Prostate gland (tissue), 2 donors: Measurements from ENCODE around the gene SLC25A27. TPM values are rescaled to one million over a fixed set of nuclear protein-coding genes. Genes with fewer than 3 reads are reported as not detected.
A peak's percentile ranks its signal among the peaks of the same experiment; 100 is the strongest.

Experiments
- DNase-seq: peaks from one replicate; pipeline ENCODE4 v3.0.0-alpha.2; 2019; ENCODE audit warnings: low spot score
- H3K27ac ChIP-seq, 2 donors: fragments of 200-600 bp; sonication (generic); 2 replicates each; pipeline ENCODE4 v1.5.1; 2017 to 2019
- H3K27me3 ChIP-seq: fragments of 200-600 bp; sonication (generic); replicated peaks from 2 replicates; pipeline ENCODE4 v1.5.1; 2019; ENCODE audit not compliant: insufficient read depth
- H3K36me3 ChIP-seq, 2 donors: fragments of 200-600 bp; sonication (generic); 1 replicate in 1 of 2; 2 replicates in 1 of 2; pipeline versions ENCODE4 v1.5.1 to v1.8.1; 2017 to 2019
- H3K4me1 ChIP-seq: fragments of 200-600 bp; sonication (generic); replicated peaks from 2 replicates; pipeline ENCODE4 v1.5.1; 2019
- H3K4me3 ChIP-seq, 2 donors: fragments of 200-600 bp; sonication (generic); 2 replicates each; pipeline ENCODE4 v1.5.1; 2017 to 2019
- H3K9me3 ChIP-seq: fragments of 200-600 bp; sonication (generic); 2 replicates; pipeline ENCODE4 v1.5.1; 2017
- POLR2A ChIP-seq: fragments of 450-650 bp; IDR thresholded peaks from one replicate; pipeline ENCODE4 v1.6.1; 2016; ENCODE audit warnings: antibody characterized with exemption, mild to moderate bottlenecking
- POLR2AphosphoS5 ChIP-seq: sonication (generic); formaldehyde crosslinking; IDR thresholded peaks from one replicate; pipeline ENCODE4 v1.6.1; 2017; ENCODE audit warnings: antibody characterized with exemption
- WGBS: methylation state at CpG from one replicate; pipeline ENCODE4 v1.1.5; 2018; 5-methylcytosine and 5-hydroxymethylcytosine counted together
- intact Hi-C: fragments of 100-400 bp; cut with DNase I; formaldehyde crosslinking; loops from one replicate; pipeline ENCODE4 v1.14.2; 2022
- total RNA-seq, 2 donors: library from RNA; depleted of rRNA; stranded (reverse); fragments of >200 nt; gene quantifications; one replicate each; pipeline ENCODE4 v1.1.0, GENCODE V29; 2016
- TF ChIP-seq, protein P1 (sequence below), 4 experiments: fragments of 200-600 bp in 2 of 4; fragments of 450-650 bp in 2 of 4; sonication (generic) in 2 of 4; IDR thresholded peaks; 1 replicate in 3 of 4; 2 replicates in 1 of 4; pipeline ENCODE4 v1.5.1; 2016 to 2019; ENCODE audit warnings: antibody characterized with exemption in 4 of 4, mild to moderate bottlenecking in 2 of 4, moderate library complexity in 2 of 4

The SLC25A27 gene
- total RNA-seq, 2 donors from 2014 or later, result 33.7 to 43.7 TPM

DNA sequence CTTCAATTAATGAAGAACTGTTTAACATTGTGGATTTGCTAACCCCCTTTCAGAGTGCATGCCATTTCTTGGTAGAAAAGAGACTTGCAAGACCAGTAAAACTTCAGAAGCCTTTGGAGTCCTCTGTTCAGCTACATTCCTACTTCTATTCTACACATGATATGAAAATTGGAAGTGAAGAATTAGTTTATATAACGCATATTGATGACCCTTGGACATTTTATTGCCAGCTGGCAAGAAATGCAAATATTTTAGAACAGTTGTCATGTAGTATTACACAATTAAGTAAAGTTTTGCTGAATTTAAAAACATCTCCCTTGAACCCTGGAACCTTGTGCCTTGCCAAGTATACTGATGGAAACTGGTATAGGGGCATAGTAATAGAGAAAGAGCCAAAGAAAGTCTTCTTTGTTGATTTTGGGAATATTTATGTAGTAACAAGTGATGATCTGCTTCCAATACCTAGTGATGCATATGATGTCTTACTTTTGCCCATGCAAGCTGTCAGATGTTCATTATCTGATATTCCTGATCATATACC lies 38.2 kb downstream of the SLC25A27 start:
- H3K36me3 ChIP-seq, result no peaks in the 10 kb centered on the region
- no peaks in the 10 kb centered on the region for H3K9me3 ChIP-seq
- H3K4me3 ChIP-seq, result no peak overlapping the region
- DNase-seq, result no peak
- no peaks in the 10 kb centered on the region for H3K4me1 ChIP-seq
- 70% methylated on average over 1 of the region's 1 CpG for WGBS
- no peaks in the 10 kb centered on the region for H3K27me3 ChIP-seq
- no peak overlapping the region for H3K27ac ChIP-seq
- no peak for TF ChIP-seq POLR2A
- TF ChIP-seq, protein P1, sequence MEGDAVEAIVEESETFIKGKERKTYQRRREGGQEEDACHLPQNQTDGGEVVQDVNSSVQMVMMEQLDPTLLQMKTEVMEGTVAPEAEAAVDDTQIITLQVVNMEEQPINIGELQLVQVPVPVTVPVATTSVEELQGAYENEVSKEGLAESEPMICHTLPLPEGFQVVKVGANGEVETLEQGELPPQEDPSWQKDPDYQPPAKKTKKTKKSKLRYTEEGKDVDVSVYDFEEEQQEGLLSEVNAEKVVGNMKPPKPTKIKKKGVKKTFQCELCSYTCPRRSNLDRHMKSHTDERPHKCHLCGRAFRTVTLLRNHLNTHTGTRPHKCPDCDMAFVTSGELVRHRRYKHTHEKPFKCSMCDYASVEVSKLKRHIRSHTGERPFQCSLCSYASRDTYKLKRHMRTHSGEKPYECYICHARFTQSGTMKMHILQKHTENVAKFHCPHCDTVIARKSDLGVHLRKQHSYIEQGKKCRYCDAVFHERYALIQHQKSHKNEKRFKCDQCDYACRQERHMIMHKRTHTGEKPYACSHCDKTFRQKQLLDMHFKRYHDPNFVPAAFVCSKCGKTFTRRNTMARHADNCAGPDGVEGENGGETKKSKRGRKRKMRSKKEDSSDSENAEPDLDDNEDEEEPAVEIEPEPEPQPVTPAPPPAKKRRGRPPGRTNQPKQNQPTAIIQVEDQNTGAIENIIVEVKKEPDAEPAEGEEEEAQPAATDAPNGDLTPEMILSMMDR (IDR thresholded peaks at IDR 0.05), result no peak
- no peak for TF ChIP-seq POLR2AphosphoS5
- intact Hi-C loops, result no loop called here

DNA sequence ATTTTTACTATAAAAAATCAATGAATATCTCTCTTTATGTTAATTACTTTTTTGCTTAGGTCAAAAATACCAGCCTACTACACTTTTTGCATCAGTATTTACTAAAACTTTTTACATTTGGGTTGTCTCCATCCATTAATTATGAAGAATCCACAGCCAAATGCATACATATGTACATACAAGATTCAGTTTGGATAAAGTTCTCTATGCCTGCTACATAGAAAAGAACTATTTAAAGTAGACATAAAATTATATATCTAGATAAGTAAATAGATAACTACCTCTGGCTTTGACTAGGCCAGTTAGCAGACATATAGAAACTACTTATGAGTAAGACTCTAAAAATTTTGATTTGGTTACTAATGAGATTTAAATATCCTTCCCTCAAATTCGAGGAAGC lies 47.2 kb downstream of the SLC25A27 start:
- no peak for DNase-seq
- no peak overlapping the region for H3K4me3 ChIP-seq
- H3K27ac ChIP-seq, result no peak overlapping the region
- no peaks in the 10 kb centered on the region for H3K4me1 ChIP-seq
- TF ChIP-seq POLR2A, result no peak
- no peak for TF ChIP-seq POLR2AphosphoS5
- TF ChIP-seq, protein P1 (IDR thresholded peaks at IDR 0.05), result no peak
- H3K27me3 ChIP-seq, result no peaks in the 10 kb centered on the region
- intact Hi-C loops, result no loop called here
- 67% methylated on average over 1 of the region's 1 CpG for WGBS
- H3K9me3 ChIP-seq, result no peaks in the 10 kb centered on the region
- H3K36me3 ChIP-seq, result no peaks in the 10 kb centered on the region

DNA sequence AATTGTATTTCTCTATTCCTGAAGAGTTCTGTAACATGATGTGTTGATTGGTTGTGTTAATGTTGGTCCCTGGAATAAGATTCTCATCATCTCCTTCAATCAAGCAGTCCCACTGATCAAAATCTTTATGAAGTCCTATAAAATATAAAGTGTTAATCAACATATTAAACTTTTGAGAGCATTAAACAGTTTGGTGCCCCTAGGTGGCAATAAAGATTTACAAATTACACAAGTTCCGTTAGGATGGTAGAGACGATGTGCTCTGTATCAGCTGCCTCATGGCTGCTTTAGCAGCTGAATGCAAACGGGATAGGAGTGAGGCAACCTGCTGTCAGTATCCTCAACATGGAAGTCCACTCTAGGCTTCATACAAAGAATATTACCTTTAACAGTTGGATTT lies 51.8 kb downstream of the SLC25A27 start:
- Histone ChIP-seq H3K9me3 (no peaks in the 10 kb centered on the region), H3K36me3 (no peaks in the 10 kb centered on the region), H3K4me1 (no peaks in the 10 kb centered on the region), H3K4me3 (no peak overlapping the region), H3K27me3 (no peaks in the 10 kb centered on the region), H3K27ac (no peak overlapping the region)
- no peak for DNase-seq
- TF ChIP-seq POLR2A (no peak), POLR2AphosphoS5 (no peak)
- TF ChIP-seq, protein P1 (IDR thresholded peaks at IDR 0.05), result peak in 3 of 4 experiments; percentile 19 to 52 (median 43)
- intact Hi-C loops, result no loop called here
- WGBS, result 6% methylated on average over 3 of the region's 3 CpGs

DNA sequence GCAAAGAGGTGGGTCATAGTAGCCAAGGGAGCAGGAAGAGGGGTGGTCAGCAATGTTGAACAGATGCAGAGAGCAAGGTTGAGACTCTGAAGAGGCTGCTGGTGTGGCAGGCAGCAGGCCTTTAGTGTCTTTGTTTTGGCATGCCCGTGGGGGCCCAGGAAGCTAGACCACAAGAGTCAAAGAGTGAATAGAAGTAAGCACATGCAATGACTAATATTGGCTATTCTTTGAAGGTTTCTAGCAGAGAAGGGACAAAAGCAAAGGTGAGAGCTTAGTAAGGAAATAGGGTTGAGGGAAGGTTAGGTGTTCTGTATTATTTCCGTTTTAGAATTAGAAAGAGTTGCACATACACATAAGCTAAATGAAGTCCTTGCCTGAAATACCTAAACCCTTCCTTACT lies 53.7 kb downstream of the SLC25A27 start:
- Histone ChIP-seq H3K36me3 (no peaks in the 10 kb centered on the region), H3K4me3 (no peak overlapping the region), H3K9me3 (no peaks in the 10 kb centered on the region), H3K27ac (no peak overlapping the region), H3K4me1 (no peaks in the 10 kb centered on the region), H3K27me3 (no peaks in the 10 kb centered on the region)
- WGBS, result 86% methylated on average over 2 of the region's 2 CpGs
- intact Hi-C loops, result no loop called here
- TF ChIP-seq, protein P1 (IDR thresholded peaks at IDR 0.05), result no peak
- TF ChIP-seq POLR2A (no peak), POLR2AphosphoS5 (no peak)
- no peak for DNase-seq

DNA sequence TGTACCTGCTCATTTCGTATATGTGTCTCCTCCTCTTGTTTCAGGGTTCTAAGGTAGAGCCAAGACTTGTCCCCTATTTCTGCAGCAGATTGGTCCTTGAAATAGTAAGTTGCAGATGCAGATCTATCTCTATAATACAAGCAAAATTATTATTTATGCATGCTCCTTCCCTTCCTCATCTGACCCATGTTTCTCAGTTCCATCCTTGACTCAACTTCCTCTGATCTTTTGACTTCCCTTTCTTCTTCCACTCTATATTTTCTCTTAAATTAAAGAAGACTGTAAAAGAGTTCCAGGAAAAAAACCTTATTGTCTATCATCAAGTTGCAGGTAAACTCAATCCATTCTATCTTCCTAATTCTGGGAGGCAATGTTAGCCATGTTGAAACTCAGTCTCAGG lies 58.7 kb downstream of the SLC25A27 start:
- Histone ChIP-seq H3K4me3 (no peak overlapping the region), H3K4me1 (no peaks in the 10 kb centered on the region), H3K36me3 (no peaks in the 10 kb centered on the region), H3K9me3 (no peaks in the 10 kb centered on the region), H3K27me3 (no peaks in the 10 kb centered on the region), H3K27ac (no peak overlapping the region)
- intact Hi-C loops, result no loop called here
- 96% methylated on average over 1 of the region's 1 CpG for WGBS
- no peak for TF ChIP-seq POLR2AphosphoS5
- no peak for TF ChIP-seq POLR2A
- TF ChIP-seq, protein P1 (IDR thresholded peaks at IDR 0.05), result no peak
- no peak for DNase-seq
